Upper lobe of left lung (tissue), 6 donors: ENCODE data around the gene TEX55. TPM values are rescaled to one million over a fixed set of nuclear protein-coding genes. Genes with fewer than 3 reads are reported as not detected.

Experiments
- ATAC-seq, 2 donors: fragments of 200-7000 bp; cut with Tn5 transposase; one replicate each; pipeline ENCODE4 v1.9.1; 2022; ENCODE audit warnings: mild to moderate bottlenecking in 2 of 2, moderate library complexity in 2 of 2; ENCODE audit not compliant: low FRiP score in 2 of 2
- DNase-seq, 2 donors: peaks; one replicate each; pipeline ENCODE4 v3.0.0-alpha.2; 2019 to 2020
- H3K27ac ChIP-seq, 4 donors: fragments of 200-600 bp; sonication (generic); one replicate each; pipeline ENCODE4 v1.5.1; 2016 to 2019
- H3K27me3 ChIP-seq, 4 donors: fragments of 200-600 bp; sonication (generic); one replicate each; pipeline ENCODE4 v1.5.1; 2017 to 2019
- H3K36me3 ChIP-seq, 4 donors: fragments of 200-600 bp; sonication (generic); one replicate each; pipeline ENCODE4 v1.5.1; 2016 to 2019
- H3K4me1 ChIP-seq, 4 donors: fragments of 200-600 bp; sonication (generic); one replicate each; pipeline ENCODE4 v1.5.1; 2018 to 2019
- H3K4me3 ChIP-seq, 4 donors: fragments of 200-600 bp; sonication (generic); one replicate each; pipeline ENCODE4 v1.5.1; 2017 to 2019; ENCODE audit warnings: mild to moderate bottlenecking in 2 of 4, moderate library complexity in 1 of 4
- H3K9me3 ChIP-seq, 4 donors: fragments of 200-600 bp; sonication (generic); one replicate each; pipeline ENCODE4 v1.5.1; 2018 to 2019
- EP300 ChIP-seq, 4 donors: sonication (generic); formaldehyde crosslinking; IDR thresholded peaks; one replicate each; pipeline ENCODE4 v1.5.1; 2017; ENCODE audit warnings: antibody characterized with exemption in 4 of 4, control low read depth in 2 of 4
- POLR2A ChIP-seq, 4 donors: fragments of 450-650 bp; IDR thresholded peaks; one replicate each; pipeline ENCODE4 v1.5.1; 2016 to 2017; ENCODE audit warnings: antibody characterized with exemption in 4 of 4, mild to moderate bottlenecking in 2 of 4
- POLR2AphosphoS5 ChIP-seq, 2 donors: sonication (generic); formaldehyde crosslinking; IDR thresholded peaks; one replicate each; pipeline ENCODE4 v1.5.1; 2017; ENCODE audit warnings: antibody characterized with exemption in 2 of 2
- WGBS, 2 donors: methylation state at CpG; one replicate each; pipeline ENCODE4 v1.1.5; 2017 to 2018; 5-methylcytosine and 5-hydroxymethylcytosine counted together
- total RNA-seq, 6 donors: library from RNA; depleted of rRNA in 4 of 6; stranded (reverse); fragments of >200 nt in 4 of 6; gene quantifications; one replicate each; pipeline versions ENCODE4 v1.1.0 to v1.2.1, GENCODE V29; 2016 to 2021
- TF ChIP-seq, protein P1 (sequence below), 6 experiments: fragments of 450-650 bp in 4 of 6; fragments of 200-600 bp in 2 of 6; sonication (generic) in 2 of 6; IDR thresholded peaks; one replicate each; pipeline ENCODE4 v1.5.1; 2016 to 2019; ENCODE audit warnings: antibody characterized with exemption in 6 of 6
- donor health status: DM: no; HTN: no; CAD: no; lungs with moderate emphysema.
- donor health status: DM: no; HTN: yes; CAD: no; lungs with severe emphysema.

TEX55 gene
- total RNA-seq, 6 donors from 2014 or later: not detected

DNA sequence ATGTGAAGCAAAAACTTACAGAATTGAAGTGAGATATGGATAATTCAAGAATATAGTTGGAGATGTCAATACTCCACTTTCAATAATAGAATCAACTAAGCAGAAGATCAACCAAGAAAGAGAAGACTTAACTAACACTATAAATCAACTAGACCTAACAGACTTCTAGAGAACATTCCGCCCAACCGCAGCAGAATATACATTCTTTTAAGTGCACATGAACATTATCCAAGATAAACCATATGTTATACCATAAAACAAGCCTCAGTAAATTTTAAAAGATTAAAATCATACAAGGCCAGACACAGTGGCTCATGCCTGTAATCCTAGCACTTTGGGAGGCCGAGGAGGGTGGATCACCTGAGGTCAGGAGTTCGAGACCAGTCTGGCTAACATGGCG, 5.5 kb upstream of the TEX55 start:
- H3K4me1 ChIP-seq: no peaks in the 10 kb centered on the region
- H3K27me3 ChIP-seq: no peaks in the 10 kb centered on the region
- TF ChIP-seq, protein P1, sequence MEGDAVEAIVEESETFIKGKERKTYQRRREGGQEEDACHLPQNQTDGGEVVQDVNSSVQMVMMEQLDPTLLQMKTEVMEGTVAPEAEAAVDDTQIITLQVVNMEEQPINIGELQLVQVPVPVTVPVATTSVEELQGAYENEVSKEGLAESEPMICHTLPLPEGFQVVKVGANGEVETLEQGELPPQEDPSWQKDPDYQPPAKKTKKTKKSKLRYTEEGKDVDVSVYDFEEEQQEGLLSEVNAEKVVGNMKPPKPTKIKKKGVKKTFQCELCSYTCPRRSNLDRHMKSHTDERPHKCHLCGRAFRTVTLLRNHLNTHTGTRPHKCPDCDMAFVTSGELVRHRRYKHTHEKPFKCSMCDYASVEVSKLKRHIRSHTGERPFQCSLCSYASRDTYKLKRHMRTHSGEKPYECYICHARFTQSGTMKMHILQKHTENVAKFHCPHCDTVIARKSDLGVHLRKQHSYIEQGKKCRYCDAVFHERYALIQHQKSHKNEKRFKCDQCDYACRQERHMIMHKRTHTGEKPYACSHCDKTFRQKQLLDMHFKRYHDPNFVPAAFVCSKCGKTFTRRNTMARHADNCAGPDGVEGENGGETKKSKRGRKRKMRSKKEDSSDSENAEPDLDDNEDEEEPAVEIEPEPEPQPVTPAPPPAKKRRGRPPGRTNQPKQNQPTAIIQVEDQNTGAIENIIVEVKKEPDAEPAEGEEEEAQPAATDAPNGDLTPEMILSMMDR (IDR thresholded peaks at IDR 0.05): no peak
- no peak for TF ChIP-seq POLR2A (IDR thresholded peaks at IDR 0.05)
- no peak for TF ChIP-seq POLR2AphosphoS5 (IDR thresholded peaks at IDR 0.05)
- TF ChIP-seq EP300 (IDR thresholded peaks at IDR 0.05): no peak
- no peaks in the 10 kb centered on the region for H3K9me3 ChIP-seq
- H3K4me3 ChIP-seq: no peak overlapping the region
- 87 to 90% methylated on average over 5 of the region's 5 CpGs for WGBS, 2 donors
- no peaks in the 10 kb centered on the region for H3K36me3 ChIP-seq
- no peak overlapping the region for H3K27ac ChIP-seq
- DNase-seq (no peak), ATAC-seq (no peak)

DNA sequence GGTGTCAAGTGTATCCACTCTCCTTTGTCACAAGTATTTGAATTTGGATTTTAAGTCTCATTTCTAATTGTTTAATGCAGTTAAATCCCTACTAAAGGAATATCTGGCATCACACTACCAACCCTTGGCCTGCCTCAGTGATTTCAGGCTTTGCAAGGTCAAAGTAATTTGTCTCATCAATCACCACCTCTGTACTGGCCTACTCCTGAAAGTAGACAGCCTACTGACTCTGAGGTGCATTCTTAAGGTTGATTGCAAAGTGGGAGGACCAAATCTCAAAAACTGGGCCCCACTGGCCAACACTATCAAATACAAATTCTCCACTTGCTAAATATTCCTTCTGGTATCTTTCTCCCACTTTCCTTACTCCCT, 851 bp upstream of the TEX55 start:
- Histone ChIP-seq H3K4me3 (no peak overlapping the region), H3K9me3 (no peaks in the 10 kb centered on the region), H3K27me3 (no peaks in the 10 kb centered on the region), H3K4me1 (no peaks in the 10 kb centered on the region), H3K36me3 (no peaks in the 10 kb centered on the region), H3K27ac (no peak overlapping the region)
- TF ChIP-seq, protein P1 (IDR thresholded peaks at IDR 0.05): no peak
- TF ChIP-seq EP300 (IDR thresholded peaks at IDR 0.05) (no peak), POLR2A (IDR thresholded peaks at IDR 0.05) (no peak), POLR2AphosphoS5 (IDR thresholded peaks at IDR 0.05) (no peak)
- ATAC-seq (peak in 1 of 2 donors; percentile 20), DNase-seq (no peak)

GRCh38 chr3:119146578-119147375, 812 bp downstream of the TEX55 start:
- H3K4me3 ChIP-seq: no peak overlapping the region
- no peaks in the 10 kb centered on the region for H3K36me3 ChIP-seq
- H3K9me3 ChIP-seq: no peaks in the 10 kb centered on the region
- ATAC-seq: peak; percentile 11 to 13
- H3K4me1 ChIP-seq: no peaks in the 10 kb centered on the region
- DNase-seq: no peak
- TF ChIP-seq POLR2AphosphoS5 (IDR thresholded peaks at IDR 0.05) (no peak), POLR2A (IDR thresholded peaks at IDR 0.05) (no peak), EP300 (IDR thresholded peaks at IDR 0.05) (no peak)
- TF ChIP-seq, protein P1 (IDR thresholded peaks at IDR 0.05): no peak
- H3K27ac ChIP-seq: no peak overlapping the region
- H3K27me3 ChIP-seq: no peaks in the 10 kb centered on the region
- 81 to 87% methylated on average over 12 to 15 of the region's 15 CpGs for WGBS, 2 donors

GRCh38 chr3:119147494-119147893, 1.5 kb downstream of the TEX55 start:
- H3K27me3 ChIP-seq: no peaks in the 10 kb centered on the region
- no peak overlapping the region for H3K4me3 ChIP-seq
- ATAC-seq (no peak), DNase-seq (no peak)
- no peaks in the 10 kb centered on the region for H3K9me3 ChIP-seq
- 48% methylated on average over 2 of the region's 2 CpGs for WGBS, 2 donors
- H3K27ac ChIP-seq: no peak overlapping the region
- TF ChIP-seq, protein P1 (IDR thresholded peaks at IDR 0.05): no peak
- TF ChIP-seq EP300 (IDR thresholded peaks at IDR 0.05) (no peak), POLR2A (IDR thresholded peaks at IDR 0.05) (no peak), POLR2AphosphoS5 (IDR thresholded peaks at IDR 0.05) (no peak)
- no peaks in the 10 kb centered on the region for H3K36me3 ChIP-seq
- no peaks in the 10 kb centered on the region for H3K4me1 ChIP-seq
